Hepatocyte (in vitro differentiated cells): ENCODE data around the gene BOLA3.

Experiments used
- EZH2 ChIP-seq: fragments of 200-600 bp; sonication (generic); IDR thresholded peaks from 2 replicates; pipeline ENCODE4 v1.6.1; 2016; ENCODE audit warnings: antibody characterized with exemption, mild to moderate bottlenecking, borderline replicate concordance
- TF ChIP-seq, protein P1 (sequence below): fragments of 200-600 bp; sonication (generic); IDR thresholded peaks from 2 replicates; pipeline ENCODE4 v1.5.1; 2016; ENCODE audit warnings: antibody characterized with exemption, mild to moderate bottlenecking; ENCODE audit not compliant: poor library complexity

DNA sequence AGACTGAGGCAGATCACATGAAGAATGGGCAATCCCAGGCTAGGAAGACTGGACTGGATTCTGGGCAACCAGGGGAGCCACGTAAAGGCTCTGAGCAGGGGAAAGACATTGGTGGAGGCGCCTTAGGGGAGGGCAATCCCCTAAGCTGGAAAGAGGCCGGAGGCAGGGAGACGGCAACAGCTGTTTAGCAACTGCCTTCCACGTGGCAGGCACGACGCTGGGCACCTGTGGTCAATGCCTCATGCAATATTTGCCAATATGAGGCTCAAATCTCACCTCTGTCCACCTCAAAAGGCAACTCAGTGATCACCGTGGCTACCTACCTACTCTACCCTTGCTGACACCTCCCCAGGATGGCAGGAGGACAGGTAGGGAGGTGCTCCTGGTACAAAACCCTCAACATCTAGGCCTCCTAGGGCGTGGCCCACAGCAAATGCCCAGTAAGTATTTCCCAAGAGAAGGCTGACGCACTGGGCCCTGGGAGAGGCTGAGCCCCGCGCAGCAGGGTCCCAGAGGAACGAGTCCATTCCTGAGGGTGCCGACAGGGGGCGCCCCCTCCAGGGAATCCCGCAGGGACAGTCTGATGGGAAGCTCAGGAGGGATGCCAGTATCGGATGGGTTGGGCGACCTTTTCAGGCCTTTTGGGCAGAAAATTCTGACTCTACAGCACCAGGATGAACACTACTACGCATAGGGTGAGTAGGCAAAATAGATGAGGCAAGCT is 8.9 kb downstream of the BOLA3 start:
- TF ChIP-seq, protein P1, sequence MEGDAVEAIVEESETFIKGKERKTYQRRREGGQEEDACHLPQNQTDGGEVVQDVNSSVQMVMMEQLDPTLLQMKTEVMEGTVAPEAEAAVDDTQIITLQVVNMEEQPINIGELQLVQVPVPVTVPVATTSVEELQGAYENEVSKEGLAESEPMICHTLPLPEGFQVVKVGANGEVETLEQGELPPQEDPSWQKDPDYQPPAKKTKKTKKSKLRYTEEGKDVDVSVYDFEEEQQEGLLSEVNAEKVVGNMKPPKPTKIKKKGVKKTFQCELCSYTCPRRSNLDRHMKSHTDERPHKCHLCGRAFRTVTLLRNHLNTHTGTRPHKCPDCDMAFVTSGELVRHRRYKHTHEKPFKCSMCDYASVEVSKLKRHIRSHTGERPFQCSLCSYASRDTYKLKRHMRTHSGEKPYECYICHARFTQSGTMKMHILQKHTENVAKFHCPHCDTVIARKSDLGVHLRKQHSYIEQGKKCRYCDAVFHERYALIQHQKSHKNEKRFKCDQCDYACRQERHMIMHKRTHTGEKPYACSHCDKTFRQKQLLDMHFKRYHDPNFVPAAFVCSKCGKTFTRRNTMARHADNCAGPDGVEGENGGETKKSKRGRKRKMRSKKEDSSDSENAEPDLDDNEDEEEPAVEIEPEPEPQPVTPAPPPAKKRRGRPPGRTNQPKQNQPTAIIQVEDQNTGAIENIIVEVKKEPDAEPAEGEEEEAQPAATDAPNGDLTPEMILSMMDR: no peak
- no peak for TF ChIP-seq EZH2
